ENCODE results near the gene FLYWCH2. TPM values are rescaled to one million over a fixed set of nuclear protein-coding genes. Genes with fewer than 3 reads are reported as not detected.

FLYWCH2 gene
- total RNA-seq, 2 donors from 2014 or later: 9.4 to 17.4 TPM

- Mint-ChIP-seq H3K36me3 (no peaks in the 10 kb centered on the region), H3K27ac (peak overlapping the region in 1 of 2 donors; percentile 16), H3K9me3 (no peaks in the 10 kb centered on the region)
- DNase-seq (ENCODE audit: low spot score in 2 of 2): no peak
- ATAC-seq: peak in 1 of 2 donors; percentile 54
These were observed 16.6 kb upstream of the FLYWCH2 start for GRCh38 chr16:2866431-2866830.

DNA sequence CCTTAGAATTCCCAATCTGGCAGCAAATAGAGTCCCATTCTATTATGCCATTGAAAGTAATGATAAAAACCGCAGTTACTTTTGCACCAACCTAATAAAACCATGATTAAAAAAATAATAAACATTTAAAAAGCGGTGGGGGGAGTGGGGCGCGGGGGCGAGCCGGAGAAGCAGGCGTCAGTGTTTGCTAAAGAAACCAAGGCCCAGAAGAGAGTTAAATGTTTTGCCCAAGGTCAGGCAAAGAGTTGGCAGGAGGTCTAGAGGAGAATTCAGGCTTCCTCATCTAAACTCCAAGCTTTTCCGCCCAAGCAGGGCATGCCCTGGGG, 15.4 kb upstream of the FLYWCH2 start:
- Mint-ChIP-seq H3K9me3 (no peaks in the 10 kb centered on the region), H3K27ac (peak overlapping the region; percentile 87 to 95), H3K36me3 (no peaks in the 10 kb centered on the region)
- no peak for ATAC-seq
- no peak for DNase-seq (ENCODE audit: low spot score in 2 of 2)

- Mint-ChIP-seq H3K27ac (peak overlapping the region; percentile 87 to 95), H3K9me3 (no peaks in the 10 kb centered on the region), H3K36me3 (no peaks in the 10 kb centered on the region)
- DNase-seq (ENCODE audit: low spot score in 2 of 2) (peak; percentile 97 to 99), ATAC-seq (peak; percentile 90 to 96)
These were observed 14.8 kb upstream of the FLYWCH2 start for GRCh38 chr16:2867987-2868789.

- Mint-ChIP-seq H3K9me3 (no peaks in the 10 kb centered on the region), H3K27ac (no peak overlapping the region), H3K36me3 (no peaks in the 10 kb centered on the region)
- no peak for DNase-seq (ENCODE audit: low spot score in 2 of 2)
- no peak for ATAC-seq
These were observed 11.1 kb upstream of the FLYWCH2 start for GRCh38 chr16:2871926-2872325.

DNA sequence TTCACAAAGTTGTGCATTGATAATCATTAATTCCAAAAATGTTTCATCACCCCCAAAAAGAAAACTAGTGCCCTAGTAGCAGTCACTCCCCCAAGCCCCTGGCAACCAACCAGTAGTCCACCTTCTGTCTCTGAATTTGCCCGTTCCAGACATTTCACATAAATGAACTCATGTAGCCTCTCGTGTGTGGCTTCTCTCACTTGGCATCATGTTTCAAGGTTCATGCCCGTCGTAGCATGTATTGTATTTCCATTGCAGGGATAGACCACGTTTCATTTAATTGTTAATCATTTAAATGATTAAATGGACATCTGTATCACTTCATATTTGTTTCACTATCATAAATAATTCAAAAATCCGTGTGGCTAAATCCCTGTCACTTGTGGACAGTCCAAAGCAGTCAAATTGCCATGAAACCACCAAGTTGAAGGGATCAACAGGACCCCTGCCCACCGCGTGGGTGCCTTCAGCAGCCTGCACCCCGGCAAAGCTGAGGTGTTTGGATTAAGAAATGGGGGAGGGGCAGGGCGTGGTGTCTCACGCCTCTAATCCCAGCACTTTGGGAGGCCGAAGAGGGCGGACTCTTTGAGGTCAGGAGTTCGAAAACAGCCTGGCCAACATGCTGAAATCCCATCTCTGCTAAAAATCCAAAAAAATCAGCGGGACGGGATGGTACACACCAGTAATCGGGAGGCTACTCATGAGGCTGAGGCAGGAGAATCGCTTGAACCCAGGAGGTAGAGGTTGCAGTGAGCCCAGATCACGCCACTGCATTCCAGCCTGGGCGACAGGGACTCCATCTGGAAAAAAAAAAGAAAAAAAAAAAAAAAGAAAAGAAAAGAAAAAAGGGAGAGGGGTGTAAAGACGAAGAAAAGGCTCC, 8.7 kb upstream of the FLYWCH2 start:
- ATAC-seq (no peak), DNase-seq (ENCODE audit: low spot score in 2 of 2) (no peak)
- Mint-ChIP-seq H3K27ac (no peak overlapping the region), H3K9me3 (no peaks in the 10 kb centered on the region), H3K36me3 (no peaks in the 10 kb centered on the region)

GRCh38 chr16:2874912-2875362, 8.1 kb upstream of the FLYWCH2 start:
- H3K9me3 Mint-ChIP-seq: peaks cover 0 to 3% of the 10 kb centered on the region in 2 donors
- no peaks in the 10 kb centered on the region for H3K36me3 Mint-ChIP-seq
- no peak overlapping the region for H3K27ac Mint-ChIP-seq
- DNase-seq (ENCODE audit: low spot score in 2 of 2) (peak; percentile 71 to 72), ATAC-seq (peak; percentile 100)

DNA sequence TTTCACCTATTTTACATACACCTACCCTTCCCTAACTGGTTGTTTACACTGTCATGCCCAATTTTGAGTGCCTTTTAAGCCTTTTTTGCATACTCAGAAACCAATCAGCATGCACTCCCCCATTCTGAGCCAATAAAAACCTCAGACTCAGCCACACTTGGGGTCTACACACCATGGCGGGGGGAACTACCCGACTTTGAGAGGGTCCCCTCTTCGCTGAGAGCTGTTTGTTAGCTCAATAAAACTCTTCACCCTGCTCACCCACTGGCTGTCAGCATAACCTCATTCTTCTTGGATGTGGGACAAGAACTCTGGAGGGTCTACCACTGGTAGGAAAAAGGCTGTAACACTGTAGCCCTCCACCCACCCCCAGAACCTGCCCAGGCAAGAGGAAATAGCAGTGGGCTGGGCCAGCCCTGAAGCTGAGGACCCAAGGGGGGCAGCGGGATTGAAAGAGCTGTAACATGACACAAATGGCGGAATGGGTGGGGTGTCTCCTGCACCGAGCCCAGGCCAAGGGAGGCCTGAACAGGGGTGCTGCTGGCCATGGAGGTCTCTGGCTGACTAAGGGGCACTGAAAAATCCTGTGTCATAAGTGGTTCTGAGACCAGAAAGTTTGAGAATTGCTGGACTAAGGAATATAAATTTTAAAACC, 3.0 kb upstream of the FLYWCH2 start:
- H3K9me3 Mint-ChIP-seq: peaks cover 0 to 4% of the 10 kb centered on the region in 2 donors
- H3K36me3 Mint-ChIP-seq: no peaks in the 10 kb centered on the region
- no peak for ATAC-seq
- no peak overlapping the region for H3K27ac Mint-ChIP-seq
- no peak for DNase-seq (ENCODE audit: low spot score in 2 of 2)

- H3K9me3 Mint-ChIP-seq: peaks cover 0 to 4% of the 10 kb centered on the region in 2 donors
- H3K27ac Mint-ChIP-seq: peak overlapping the region; percentile 87 to 93
These were observed 999 bp upstream of the FLYWCH2 start for GRCh38 chr16:2881783-2882649.

GRCh38 chr16:2883458-2883908, 468 bp downstream of the FLYWCH2 start:
- ATAC-seq (no peak), DNase-seq (ENCODE audit: low spot score in 2 of 2) (peak in 1 of 2 donors; percentile 21)
- peaks cover 0 to 4% of the 10 kb centered on the region in 2 donors for H3K9me3 Mint-ChIP-seq
- H3K27ac Mint-ChIP-seq: peak overlapping the region; percentile 51 to 87
- H3K36me3 Mint-ChIP-seq: no peaks in the 10 kb centered on the region

More at GRCh38 chr16:2881783-2882649, 999 bp upstream of the FLYWCH2 start:
- H3K36me3 Mint-ChIP-seq: no peaks in the 10 kb centered on the region
- DNase-seq (ENCODE audit: low spot score in 2 of 2): peak in 1 of 2 donors; percentile 27
- peak; percentile 4 for ATAC-seq

GRCh38 chr16:2884041-2884451, 1.0 kb downstream of the FLYWCH2 start:
- DNase-seq (ENCODE audit: low spot score in 2 of 2) (no peak), ATAC-seq (no peak)
- Mint-ChIP-seq H3K27ac (peak overlapping the region; percentile 51 to 87), H3K9me3 (peaks cover 0 to 4% of the 10 kb centered on the region in 2 donors), H3K36me3 (no peaks in the 10 kb centered on the region)

DNA sequence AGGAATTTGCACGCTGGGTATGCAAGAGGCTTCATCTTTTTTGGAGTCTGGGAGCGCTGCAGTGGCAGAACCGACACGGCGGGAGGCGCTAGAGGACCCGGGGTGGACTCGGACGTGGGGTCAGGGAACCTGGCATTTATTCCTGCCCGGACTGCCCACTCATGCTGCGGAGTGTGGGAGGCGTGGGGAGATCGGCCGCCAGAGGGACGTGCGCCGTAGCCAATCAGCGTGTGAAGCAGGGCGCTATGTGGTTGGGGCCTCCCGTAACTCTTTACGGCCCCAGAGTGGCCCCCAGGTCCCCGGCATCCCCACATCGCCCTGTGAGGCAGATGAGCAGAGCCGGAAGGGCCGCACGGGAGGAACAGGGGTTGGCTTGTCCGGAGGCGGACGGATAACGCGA, 11.2 kb downstream of the FLYWCH2 start:
- ATAC-seq: no peak
- DNase-seq (ENCODE audit: low spot score in 2 of 2): no peak
- no peaks in the 10 kb centered on the region for H3K36me3 Mint-ChIP-seq
- no peak overlapping the region for H3K27ac Mint-ChIP-seq
- H3K9me3 Mint-ChIP-seq: no peaks in the 10 kb centered on the region

DNA sequence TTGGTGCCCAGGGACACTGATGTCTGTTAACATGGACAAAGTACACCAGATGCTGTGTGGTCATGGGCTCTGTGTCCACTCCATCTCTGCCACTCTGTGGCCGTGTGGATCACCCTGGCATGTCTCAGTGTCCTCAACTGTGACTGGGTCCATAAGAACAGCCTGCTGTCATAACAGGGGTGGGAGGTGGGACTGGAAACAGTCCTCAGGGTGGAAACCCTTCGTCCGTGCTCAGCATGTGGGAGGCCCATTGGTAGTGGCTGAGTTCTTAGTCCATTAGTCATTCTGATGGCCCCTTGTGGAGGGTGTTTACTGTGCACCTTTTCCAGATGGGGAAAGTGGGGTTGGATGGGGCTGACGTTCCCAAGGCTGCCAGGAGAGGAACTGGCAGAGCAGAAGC, 12.8 kb downstream of the FLYWCH2 start:
- Mint-ChIP-seq H3K9me3 (no peaks in the 10 kb centered on the region), H3K36me3 (no peaks in the 10 kb centered on the region), H3K27ac (no peak overlapping the region)
- ATAC-seq (no peak), DNase-seq (ENCODE audit: low spot score in 2 of 2) (no peak)

GRCh38 chr16:2896480-2897010, 13.5 kb downstream of the FLYWCH2 start:
- no peak overlapping the region for H3K27ac Mint-ChIP-seq
- no peaks in the 10 kb centered on the region for H3K9me3 Mint-ChIP-seq
- H3K36me3 Mint-ChIP-seq: no peaks in the 10 kb centered on the region
- no peak for DNase-seq (ENCODE audit: low spot score in 2 of 2)
- no peak for ATAC-seq

GRCh38 chr16:2897110-2897509, 14.1 kb downstream of the FLYWCH2 start:
- Mint-ChIP-seq H3K27ac (no peak overlapping the region), H3K9me3 (no peaks in the 10 kb centered on the region), H3K36me3 (no peaks in the 10 kb centered on the region)
- DNase-seq (ENCODE audit: low spot score in 2 of 2) (no peak), ATAC-seq (no peak)

- peak overlapping the region in 1 of 2 donors; percentile 22 for H3K27ac Mint-ChIP-seq
- ATAC-seq: no peak
- H3K9me3 Mint-ChIP-seq: no peaks in the 10 kb centered on the region
- no peak for DNase-seq (ENCODE audit: low spot score in 2 of 2)
- no peaks in the 10 kb centered on the region for H3K36me3 Mint-ChIP-seq
These were observed 16.0 kb downstream of the FLYWCH2 start for GRCh38 chr16:2898831-2899563.
